ENCODE measurements around the gene ADD2.

GRCh38 chr2:70710038-70710690 lies 57.8 kb downstream of the ADD2 start:
- no peak for TF ChIP-seq EZH2phosphoT487 (IDR thresholded peaks at IDR 0.05; ENCODE audit: insufficient read depth, low read depth)
- TF ChIP-seq EZH2 (IDR thresholded peaks at IDR 0.05; ENCODE audit: insufficient read depth, poor library complexity, severe bottlenecking) = no peak

Measured in GM23248 (cell line).